CD4-positive, alpha-beta T cell treated with Interleukin-2 at 100 ng/mL for 4 hours (primary cell): Measurements from ENCODE around the gene NAA16.

ENCODE experiments used
- DNase-seq: peaks from one replicate; pipeline ENCODE4 v3.0.0-alpha.2; 2020; ENCODE audit warnings: low spot score

NAA16 gene

DNA sequence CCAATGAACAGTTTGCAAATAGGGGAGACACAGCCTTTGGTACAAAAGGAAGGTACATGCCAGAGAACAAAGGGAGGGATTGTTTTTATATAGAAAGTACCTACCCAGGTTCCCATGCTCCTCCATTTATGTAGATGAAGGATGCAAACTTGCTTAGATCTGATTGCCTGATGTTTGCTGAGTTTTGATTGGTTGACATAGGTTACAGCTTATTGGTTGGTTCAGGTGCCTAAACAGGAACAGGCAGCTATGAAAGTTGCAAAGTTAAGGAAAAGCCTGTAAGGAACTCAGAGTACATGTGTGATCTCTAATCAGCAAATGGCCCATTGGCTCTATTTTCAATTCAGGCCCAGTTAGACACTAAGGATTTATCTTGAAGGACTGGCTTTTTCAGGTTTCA, 6.5 kb upstream of the NAA16 start:
- DNase-seq: no peak

DNA sequence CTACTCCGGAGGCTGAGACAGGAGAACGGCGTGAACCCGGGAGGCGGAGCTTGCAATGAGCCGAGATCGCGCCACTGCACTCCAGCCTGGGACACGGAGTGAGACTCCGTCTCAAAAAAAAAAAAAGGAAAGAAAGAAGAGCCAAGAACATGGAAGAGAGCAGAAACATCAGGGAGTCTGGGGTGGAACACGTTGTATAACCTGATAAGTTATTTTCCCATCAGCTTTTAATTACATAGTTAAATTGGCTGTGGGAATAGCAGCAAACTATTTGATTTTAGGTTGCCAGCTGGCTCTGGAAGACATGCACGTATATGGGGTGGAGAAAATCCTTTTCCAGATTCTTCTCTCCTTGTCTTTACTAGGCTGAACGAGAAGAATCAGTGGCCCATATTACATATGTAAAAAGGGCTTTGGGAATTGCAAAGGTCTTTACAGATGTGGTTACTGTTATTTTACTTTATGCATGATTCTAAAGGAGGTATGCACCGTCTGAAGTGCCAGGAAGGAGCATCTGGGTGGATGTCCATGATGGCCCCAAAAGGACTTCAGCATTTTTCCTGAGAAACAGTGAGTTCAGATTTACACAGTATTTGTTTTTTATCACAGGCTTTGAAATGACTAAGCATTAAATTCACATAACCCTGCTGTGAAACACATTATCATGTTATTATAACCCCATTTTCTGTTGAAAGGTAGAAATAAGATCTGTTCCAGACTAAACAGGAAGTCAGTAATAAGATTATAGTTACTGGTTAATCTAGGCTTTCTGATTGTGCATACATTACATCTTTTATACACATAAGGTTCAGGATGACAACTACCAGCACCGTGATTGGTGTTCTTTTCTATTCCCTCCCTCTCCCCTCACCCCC, 4.6 kb upstream of the NAA16 start:
- DNase-seq: no peak

DNA sequence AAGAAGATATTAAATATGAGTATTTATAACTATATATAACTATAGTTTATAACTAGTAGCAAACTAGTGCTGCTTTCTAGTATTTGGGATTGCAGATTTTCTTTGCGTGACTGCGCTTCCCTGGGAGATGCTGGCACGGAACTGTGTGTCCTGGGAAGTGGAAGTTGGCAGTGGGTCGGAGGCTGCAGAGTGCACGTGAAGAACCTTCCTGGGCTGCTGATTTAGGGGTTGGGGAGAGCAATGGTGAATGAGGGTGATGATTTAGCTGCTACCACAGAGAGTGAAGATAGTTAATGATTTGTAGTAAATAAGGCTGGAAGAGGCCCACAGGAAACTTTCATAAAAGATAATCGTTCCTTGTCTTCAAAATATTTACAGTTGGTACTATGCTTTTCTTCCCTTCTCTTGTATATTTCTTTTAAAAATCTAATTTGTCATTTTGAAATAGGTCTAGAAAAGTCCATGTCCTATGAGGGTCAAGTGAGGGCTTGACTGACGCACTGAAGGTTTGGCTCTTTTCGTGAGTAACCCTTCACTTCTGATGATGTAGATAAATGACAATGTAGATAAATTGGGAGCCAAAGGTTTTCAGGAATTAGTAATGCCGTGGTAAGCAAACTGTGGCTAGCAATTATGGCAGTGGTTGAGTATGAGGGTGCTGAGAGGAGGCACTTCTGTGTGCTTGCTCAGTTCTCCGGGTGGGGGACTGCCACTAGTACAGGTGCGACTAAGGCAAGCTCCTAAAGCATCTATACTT, 3.0 kb upstream of the NAA16 start:
- no peak for DNase-seq

DNA sequence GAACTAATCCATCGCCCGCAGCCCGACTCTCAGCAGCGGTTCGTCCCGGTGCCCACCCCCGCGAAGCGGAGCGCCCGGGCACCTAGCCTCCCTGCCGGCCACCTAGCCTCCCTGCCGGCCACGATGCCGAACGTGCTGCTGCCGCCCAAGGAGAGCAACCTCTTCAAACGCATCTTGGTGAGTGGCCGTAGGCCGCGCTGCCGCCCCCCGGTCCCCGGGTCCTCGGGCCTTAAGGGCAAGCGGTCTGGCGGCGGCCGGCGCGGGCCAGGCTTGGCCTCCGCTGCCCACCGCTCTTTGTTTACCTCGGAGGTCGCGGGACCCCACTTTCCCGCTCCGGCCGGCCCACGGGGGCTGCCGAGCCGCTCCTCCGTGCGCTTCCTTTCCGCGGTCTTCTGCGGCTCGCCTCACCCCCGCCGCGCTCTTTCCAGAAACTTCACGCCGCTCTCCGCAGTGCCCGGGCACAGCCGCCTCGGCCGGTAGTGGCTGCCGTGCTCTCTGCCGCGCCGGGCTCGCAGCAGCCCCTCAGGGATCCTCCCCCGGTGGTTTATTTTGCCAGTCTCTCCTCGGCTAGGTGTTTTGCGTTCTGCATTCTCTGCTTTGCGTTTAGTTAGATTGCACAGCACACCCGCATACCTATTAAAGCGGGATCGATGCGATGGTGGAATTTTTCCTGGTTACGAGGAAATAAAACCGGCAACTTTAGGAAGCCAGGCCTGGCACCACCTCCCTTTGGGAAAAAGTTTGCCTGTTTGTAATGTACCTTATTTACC, 524 bp downstream of the NAA16 start:
- peak; percentile 46 for DNase-seq

DNA sequence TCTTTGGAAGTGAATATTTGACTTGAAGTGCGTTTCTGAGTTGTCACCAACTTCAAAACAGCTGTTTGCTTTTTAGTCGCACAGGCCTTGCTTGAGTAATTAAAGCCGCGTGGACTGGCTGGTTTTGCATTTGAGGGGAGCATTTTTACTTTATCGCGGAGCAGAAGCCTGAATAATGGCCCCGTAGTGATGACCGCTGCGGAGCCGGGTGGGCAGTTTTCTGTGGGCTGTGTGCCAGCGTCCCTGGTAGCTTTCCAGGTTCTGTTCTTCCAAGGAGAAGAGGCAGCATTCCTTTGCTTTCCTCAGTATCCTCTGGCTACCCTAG, 1.1 kb downstream of the NAA16 start:
- DNase-seq: peak; percentile 22

DNA sequence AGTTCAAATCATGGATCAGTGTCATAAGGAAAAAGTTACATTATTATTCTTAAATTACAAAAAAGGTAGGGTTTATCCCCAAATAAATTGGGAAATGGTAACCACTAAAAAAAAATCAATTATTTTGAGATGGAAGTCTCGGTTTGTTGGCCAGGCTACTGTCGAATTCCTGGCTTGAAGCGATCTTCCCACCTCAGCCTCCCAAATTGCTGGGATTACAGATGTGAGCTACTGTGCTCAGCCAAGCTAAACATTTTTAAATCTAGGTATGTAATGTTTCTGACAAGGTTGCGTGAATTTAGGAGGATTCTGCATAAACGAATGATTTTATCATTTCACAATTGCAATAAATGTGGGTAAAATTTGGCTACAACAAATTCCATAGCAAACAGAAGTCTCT, 2.0 kb downstream of the NAA16 start:
- DNase-seq: no peak

DNA sequence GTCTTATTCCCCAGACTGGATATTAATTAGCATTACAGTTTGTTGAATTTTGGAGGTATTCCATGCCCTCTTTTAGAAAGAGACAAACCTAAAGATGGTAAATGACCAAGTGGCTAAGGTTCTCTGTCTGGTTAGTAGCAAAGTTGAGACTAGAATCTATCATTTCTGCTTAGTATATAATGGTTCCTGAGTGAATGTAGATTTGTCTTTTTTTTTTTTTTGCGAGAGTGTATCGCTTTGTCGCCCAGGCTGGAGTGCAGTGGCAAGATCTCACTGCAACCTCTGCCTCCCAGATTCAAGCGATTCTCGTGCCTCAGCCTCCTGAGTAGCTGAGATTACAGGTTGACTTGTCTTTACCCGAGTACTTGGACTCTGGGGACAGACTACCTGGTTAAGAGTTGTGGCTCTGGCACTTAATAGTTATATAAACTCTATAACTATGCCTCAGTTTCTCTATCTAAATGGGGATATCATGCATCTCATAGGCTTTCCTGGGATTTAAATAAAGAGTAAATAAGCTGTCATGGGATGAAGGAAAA, 2.7 kb downstream of the NAA16 start:
- DNase-seq: no peak

DNA sequence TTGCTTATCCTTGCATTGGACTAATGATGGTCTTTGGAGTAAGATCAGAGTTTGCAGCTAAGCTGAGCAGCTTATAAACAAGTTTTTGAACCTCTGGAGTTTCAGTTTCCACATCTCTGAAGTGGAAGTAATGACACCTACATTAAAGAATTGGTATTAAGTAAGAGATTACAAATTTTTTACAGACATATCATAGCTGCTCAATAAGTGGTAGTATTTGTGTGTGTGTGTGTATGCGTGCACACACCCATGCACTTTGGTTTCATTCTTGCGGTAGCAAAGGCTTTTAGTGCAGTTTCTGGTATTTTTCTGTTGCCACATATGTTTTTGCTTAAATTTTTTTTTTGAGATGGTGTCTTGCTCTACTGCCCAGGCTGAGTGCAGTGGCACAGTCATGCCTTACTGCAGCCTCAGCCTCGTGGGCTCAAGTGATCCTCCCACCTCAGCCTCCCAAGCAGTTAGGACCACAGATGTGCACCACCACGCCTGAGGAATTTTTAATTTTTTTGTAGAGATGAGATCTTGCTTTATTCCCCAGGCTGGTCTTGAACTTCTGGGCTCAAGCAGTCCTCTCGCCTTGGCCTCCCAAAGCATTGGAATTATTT, 4.5 kb downstream of the NAA16 start:
- peak; percentile 3 for DNase-seq

DNA sequence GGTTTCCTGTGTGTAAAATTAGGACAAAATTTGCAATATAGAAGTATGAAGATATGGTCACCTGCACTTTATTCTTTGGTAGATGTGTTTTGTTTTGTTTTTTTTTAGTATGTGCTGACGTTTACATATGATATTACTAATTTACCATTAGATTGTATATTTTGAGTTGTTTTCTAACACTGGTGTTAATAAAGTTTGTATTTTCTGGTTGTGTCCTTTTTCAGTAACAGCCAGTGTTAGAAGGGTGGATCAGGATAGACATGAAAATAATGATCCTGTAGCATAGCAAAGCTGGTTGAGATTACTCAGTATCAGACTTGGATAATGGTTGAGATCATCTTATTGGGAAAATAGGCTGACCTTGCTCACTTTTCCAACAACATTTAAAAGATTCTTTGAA, 6.2 kb downstream of the NAA16 start:
- no peak for DNase-seq

DNA sequence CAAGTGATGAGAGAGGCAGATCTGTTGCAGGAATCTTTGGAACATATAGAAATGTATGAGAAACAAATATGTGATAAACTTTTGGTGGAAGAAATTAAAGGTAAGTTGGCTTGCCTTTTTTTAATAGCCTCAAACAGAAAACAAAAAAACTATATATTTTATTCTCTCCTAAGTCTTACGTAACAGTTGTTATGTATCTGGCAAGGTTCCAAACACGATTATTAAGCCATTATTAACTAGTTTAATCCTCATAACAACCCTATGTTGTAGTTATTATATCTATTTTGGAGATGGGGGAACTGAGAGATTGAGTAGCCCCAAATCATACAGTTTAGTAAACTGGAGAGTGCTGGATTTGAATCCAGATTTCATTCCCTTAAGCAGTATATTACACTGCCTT, 14.7 kb downstream of the NAA16 start:
- DNase-seq: no peak

DNA sequence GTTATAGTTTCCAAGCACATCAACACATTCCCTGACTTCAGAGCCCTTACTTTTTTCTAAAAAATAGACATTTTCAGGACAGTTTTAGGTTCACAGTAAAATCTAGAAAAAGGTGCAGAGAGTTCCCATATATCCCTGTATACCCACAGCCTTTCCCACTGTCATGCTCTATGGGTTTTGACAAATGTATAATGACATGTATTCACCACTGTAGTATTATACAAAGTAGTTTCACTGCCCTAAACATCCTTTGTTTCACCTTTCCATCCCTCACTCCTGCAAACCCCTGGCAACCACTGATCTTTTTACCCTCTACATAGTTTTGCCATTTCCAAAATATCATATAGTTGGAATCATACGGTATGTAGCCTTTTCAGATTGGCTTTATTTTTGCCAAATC, 15.6 kb downstream of the NAA16 start:
- DNase-seq: no peak

DNA sequence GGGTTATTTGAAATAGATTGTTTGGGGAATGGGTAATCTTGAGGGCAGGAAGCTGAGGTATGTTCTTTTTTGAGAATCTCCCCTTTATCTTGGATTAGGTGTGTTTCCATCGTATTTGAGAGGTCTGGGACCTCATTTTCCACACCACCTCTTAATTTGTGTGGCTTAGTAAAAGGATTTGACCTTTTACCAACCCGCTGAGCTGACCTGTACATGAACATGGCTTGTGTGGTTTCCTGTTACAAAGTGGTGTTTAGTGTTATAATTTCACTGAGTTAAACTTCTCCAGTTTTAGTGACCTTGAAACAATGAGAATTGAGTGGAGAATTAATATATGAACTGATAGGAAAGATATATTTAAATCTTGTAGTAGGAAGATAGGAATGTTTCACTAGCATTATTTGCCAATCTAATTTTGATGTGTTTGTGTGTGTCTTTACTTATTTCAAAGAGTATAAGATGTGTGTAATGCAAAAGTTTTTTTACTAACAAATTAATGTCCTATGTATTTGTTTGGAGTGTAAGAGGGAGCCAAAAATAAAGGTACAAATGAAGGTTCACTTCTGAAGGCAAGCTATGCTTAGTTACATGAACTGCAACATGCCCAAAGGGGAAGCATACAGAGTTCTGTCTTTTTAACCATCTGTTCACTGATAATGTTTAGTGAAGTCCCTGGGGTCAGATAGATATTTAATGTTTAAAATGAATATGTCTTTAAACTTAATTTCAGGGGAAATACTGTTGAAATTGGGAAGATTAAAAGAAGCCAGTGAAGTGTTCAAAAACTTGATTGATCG, 17.1 kb downstream of the NAA16 start:
- no peak for DNase-seq

DNA sequence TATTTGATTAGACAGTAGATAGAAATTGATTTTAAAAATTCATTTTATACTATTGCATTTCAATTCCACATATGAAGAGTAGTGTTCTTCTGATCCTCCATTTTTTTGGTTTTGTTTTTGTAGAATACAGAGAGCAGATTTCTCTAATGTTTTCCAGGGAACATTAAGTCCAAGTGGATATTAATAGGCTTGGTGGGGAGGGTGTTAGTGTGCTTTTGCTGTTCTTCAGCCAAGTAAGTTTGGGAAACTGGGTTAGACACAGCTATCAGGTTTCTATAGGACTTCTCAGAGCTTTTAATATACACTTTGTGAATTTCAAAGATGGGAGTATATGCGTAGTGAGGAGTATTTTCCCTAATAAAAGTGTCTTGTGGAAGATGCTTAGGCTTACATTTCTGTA, 21.8 kb downstream of the NAA16 start:
- DNase-seq: no peak

DNA sequence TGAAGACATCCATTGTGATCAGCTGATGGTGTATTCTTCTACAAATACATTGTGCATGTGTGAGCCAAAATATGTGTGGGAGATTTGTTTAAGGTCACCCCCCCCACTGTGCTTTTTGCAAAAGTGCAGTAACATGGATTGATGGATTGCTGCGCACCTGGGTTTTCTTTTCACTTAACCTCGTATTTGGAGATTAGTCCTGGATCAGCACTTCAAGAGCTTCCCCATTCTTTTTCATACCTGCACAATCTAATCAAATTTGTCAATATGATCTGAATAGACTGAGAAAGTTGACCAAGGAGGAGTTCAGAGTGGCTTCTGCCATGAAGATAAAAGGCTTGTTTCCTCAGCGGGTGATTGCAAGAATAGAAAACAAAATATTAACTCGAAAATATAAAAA, 23.7 kb downstream of the NAA16 start:
- DNase-seq: no peak

DNA sequence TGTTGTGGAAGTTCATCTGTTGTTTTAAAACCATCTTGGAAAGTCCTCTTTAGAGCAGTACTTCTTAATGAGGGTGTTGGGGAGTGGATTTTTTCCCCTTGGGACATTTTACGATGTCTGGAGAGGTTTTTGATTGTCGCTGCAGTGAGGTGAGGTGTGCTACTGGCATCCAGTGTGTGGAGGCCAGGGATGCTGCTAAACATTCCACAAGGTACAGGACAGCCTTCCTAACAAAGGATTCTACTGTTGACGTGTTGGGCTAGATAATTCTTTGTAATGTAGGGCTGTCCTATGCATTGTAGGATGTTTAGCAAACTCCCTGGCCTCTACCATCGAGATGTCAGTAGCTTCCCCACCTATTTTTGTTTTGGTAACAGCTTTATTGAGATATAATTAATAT, 33.3 kb downstream of the NAA16 start:
- DNase-seq: no peak

DNA sequence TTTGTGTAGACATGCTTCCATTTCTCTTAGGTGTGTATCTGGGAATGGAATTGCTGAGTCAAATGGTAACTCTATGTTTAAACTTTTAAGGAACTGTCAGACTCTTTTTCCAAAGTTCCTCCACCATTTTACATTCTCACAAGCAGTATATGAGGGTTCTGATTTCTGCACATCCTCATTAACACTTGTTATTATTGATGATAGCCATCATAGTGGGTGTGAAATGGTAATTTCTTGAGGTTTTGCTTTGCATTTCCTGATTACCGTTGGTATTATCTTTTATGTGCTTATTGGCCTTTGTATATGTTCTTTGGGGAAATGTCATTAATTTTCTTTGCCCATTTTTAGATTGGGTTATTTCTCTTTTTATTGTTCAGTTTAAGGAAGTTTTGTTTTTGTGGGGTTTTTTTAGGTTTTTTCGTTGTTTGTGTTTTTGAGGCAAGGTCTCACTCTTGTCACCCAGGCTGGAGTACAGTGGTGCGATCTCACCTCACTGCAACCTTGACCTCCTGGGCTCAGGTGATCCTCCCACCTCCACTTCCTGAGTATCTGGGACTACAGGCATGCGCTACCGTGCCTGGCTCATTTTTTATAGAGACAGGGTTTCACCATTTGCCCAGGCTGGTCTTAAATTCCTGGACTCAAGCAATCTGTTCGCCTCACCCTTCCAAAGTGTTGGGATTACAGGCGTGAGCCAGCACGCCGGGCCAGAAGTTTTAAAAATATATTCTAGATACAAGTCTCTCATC, 34.3 kb downstream of the NAA16 start:
- DNase-seq: no peak

DNA sequence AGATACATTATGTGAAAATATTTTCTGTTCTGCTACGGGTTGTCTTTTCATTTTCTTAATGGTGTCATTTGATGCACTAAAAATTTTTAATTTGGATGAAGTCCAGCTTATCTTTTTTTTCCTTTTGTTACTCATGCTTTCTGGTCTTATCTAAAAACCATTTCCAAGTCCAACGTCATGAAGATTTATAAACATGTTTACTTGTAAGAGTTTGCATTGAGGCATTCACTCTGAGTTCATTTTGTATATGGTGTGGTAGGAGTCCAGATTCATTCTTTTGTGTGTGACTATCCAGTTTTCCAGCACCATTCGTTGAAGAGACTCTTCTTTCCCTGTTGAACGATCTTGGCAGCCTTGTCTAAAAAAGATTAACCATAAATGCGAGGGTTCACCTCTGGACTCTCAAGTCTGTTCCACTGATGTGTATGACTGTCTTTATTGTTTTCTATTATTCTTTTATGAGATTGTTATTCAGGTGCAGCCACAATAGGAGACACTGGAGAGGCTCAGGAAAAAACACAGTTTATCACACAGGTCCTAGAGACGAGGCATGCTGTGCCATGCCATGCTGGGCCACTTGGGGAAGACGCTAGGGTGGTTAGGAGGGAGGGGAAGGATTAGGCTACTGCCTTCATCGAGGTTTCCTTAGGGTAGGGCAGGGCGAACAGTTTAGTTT, 35.0 kb downstream of the NAA16 start:
- DNase-seq: no peak

DNA sequence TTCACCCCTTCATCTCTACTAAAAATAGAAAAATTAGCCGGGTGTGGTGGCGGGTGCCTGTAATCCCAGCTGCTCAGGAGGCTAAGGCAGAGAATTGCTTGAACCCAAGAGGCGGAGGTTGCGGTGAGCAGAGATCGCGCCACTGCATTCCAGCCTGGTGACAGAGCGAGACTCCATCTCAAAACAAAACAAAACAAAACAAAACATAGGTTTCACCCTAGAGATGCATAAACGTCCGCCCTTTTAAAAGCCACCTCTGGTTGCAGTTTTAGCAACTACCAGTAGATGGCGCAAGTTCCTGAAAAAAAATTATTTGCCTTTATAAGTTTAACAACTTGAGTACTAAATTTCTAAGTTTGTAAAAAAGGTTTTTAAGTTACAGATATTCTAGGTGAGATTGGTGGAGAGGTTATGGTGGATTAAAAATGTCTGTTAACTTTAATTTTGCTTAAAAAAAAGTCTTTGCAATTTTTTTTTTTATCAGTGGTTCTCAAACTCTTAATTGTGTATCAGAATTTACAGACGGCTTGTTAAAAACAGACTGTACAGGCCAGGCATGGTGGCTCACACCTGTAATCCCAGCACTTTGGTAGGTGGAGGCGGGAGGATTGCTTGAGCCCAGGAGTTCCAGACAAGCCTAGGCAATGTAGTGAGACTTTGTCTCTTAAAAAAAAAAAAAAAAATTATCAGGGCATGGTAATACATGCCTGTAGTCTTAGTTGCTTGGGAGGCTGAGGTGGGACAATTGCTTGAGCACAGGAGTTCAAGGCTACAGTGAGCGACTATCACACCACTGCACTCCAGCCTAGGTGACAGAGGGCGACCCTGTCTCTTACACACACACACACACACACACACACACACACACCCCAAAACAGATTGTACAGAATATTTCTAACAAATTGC, 42.1 kb downstream of the NAA16 start:
- peak; percentile 90 for DNase-seq

DNA sequence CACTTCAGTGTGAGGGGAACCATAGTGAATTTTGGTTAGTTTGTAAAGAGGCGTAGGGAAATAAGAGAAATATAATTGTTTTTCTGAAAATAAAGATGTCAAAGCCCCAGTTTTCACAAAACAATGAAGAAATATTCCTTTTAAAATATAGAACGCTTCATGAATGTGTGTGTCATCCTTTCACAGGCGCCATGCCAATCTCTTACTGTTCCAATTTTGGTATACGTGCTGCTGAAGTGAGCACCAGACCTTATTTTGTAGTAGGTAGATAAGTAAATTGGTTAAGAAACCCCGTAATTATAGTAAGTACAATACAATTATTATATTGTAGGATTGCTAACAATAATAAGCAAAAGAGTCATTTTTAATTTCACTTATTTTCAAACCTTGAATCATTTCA, 43.3 kb downstream of the NAA16 start:
- DNase-seq: no peak
